ENCODE data around the gene SENP1. TPM values are rescaled to one million over a fixed set of nuclear protein-coding genes. Genes with fewer than 3 reads are reported as not detected.

The SENP1 gene
- 20.1 and 44.5 TPM in 2 replicates for total RNA-seq (2014; rRNA removed; shearing (Covaris generic); ENCODE audit: low replicate concordance)

DNA sequence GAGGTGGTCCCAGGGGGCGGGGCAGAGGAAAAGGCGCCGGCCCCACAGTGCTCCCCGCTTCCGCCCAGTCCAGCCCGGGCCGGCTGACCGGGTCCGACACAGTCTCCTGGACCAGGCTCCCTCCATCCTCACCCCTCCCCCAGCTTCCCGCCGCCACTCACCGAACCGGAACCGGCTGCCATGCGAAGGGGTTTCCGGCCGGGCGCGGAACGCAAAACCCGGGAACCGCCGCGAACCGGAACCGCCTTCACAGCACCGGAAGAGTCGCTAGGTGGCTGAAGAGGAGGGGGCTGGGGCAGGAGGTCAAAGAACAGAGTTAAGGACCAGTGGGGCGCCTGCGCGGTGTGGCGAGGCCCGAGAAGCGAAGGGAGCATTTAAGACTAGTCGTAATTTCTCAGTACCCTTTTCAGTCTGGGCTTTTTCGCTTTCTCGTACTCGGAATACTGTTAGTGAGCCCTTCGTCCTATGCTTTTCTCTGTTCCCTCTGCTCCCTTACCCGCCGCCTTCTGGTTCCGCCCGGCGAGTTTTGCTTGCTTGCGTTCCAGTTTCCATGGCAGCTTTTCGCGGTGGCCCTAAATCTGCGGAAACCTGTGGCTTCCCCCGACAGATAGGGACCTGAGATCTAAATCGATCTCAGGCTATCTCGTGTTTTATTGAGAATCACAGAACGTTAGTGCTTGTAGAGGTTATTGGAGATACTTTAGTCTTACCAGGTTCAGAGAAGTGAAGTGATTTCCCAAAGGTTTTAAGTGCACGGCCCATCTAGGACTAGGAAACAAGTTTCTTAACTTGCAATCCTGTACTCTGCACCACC lies at the start of gene SENP1:
Gene SENP1, minus strand, starts transcription at position 213 of the 814 bp plus-strand sequence. CDS start 4,607 bp downstream, outside the sequence.
- Histone ChIP-seq H3K36me3 (ENCODE audit: insufficient read depth, low read length) (no peaks in the 10 kb centered on the region), H3K4me1 (ENCODE audit: low read length) (peaks cover 52% of the 10 kb centered on the region), H3K9ac (ENCODE audit: low read length) (peak within 1 kb of the TSS; percentile 92), H3K27ac (ENCODE audit: low read length) (peak within 1 kb of the TSS; percentile 91), H3K9me2 (replicated peaks; ENCODE audit: insufficient read depth, low read length) (no peaks in the 10 kb centered on the region), H3K27me3 (ENCODE audit: low read length) (no peaks in the 10 kb centered on the region), H3K4me3 (ENCODE audit: low read length) (peak within 1 kb of the TSS; percentile 77), H3K4me2 (ENCODE audit: low read depth, low read length, poor library complexity, severe bottlenecking) (peak within 1 kb of the TSS; percentile 94), H2AFZ (ENCODE audit: low read length) (peak within 1 kb of the TSS; percentile 58; the same call in 1 of the 2 replicates), H4K20me1 (ENCODE audit: insufficient read depth, low read depth, low read length) (no peaks in the 10 kb centered on the region), H3K79me2 (ENCODE audit: low read length) (peaks cover 64% of the 10 kb centered on the region), H3K9me3 (ENCODE audit: low read length) (no peaks in the 10 kb centered on the region)
- DNase-seq = peak; percentile 97

- H2AFZ ChIP-seq (ENCODE audit: low read length) = no peak overlapping the region
- no peak overlapping the region for H3K9ac ChIP-seq (ENCODE audit: low read length)
- H4K20me1 ChIP-seq (ENCODE audit: insufficient read depth, low read depth, low read length) = no peaks in the 10 kb centered on the region
- H3K4me2 ChIP-seq (ENCODE audit: low read depth, low read length, poor library complexity, severe bottlenecking) = no peak overlapping the region
- H3K27ac ChIP-seq (ENCODE audit: low read length) = no peak overlapping the region
- peaks cover 33% of the 10 kb centered on the region for H3K36me3 ChIP-seq (ENCODE audit: insufficient read depth, low read length)
- no peaks in the 10 kb centered on the region for H3K27me3 ChIP-seq (ENCODE audit: low read length)
- no peak overlapping the region for H3K4me3 ChIP-seq (ENCODE audit: low read length)
- peaks cover 3% of the 10 kb centered on the region for H3K4me1 ChIP-seq (ENCODE audit: low read length)
- no peak for DNase-seq
- no peaks in the 10 kb centered on the region for H3K9me3 ChIP-seq (ENCODE audit: low read length)
- no peaks in the 10 kb centered on the region for H3K9me2 ChIP-seq (replicated peaks; ENCODE audit: insufficient read depth, low read length)
- H3K79me2 ChIP-seq (ENCODE audit: low read length) = peaks cover 27% of the 10 kb centered on the region
Observed at GRCh38 chr12:48151103-48151771, 45.4 kb upstream of the SENP1 start.

GRCh38 chr12:48145981-48146380 lies 40.1 kb upstream of the SENP1 start:
- H3K9me3 ChIP-seq (ENCODE audit: low read length) = no peaks in the 10 kb centered on the region
- H3K79me2 ChIP-seq (ENCODE audit: low read length) = no peaks in the 10 kb centered on the region
- no peaks in the 10 kb centered on the region for H3K4me1 ChIP-seq (ENCODE audit: low read length)
- no peak overlapping the region for H3K9ac ChIP-seq (ENCODE audit: low read length)
- no peaks in the 10 kb centered on the region for H3K9me2 ChIP-seq (replicated peaks; ENCODE audit: insufficient read depth, low read length)
- peaks cover 67% of the 10 kb centered on the region for H3K36me3 ChIP-seq (ENCODE audit: insufficient read depth, low read length)
- H4K20me1 ChIP-seq (ENCODE audit: insufficient read depth, low read depth, low read length) = no peaks in the 10 kb centered on the region
- H3K27ac ChIP-seq (ENCODE audit: low read length) = no peak overlapping the region
- no peak for DNase-seq
- no peaks in the 10 kb centered on the region for H3K27me3 ChIP-seq (ENCODE audit: low read length)
- H3K4me3 ChIP-seq (ENCODE audit: low read length) = no peak overlapping the region
- H2AFZ ChIP-seq (ENCODE audit: low read length) = no peak overlapping the region
- H3K4me2 ChIP-seq (ENCODE audit: low read depth, low read length, poor library complexity, severe bottlenecking) = no peak overlapping the region

- Histone ChIP-seq H3K36me3 (ENCODE audit: insufficient read depth, low read length) (peaks cover 64% of the 10 kb centered on the region), H3K4me2 (ENCODE audit: low read depth, low read length, poor library complexity, severe bottlenecking) (no peak overlapping the region), H3K9me3 (ENCODE audit: low read length) (no peaks in the 10 kb centered on the region), H3K9ac (ENCODE audit: low read length) (no peak overlapping the region), H3K27ac (ENCODE audit: low read length) (no peak overlapping the region), H3K79me2 (ENCODE audit: low read length) (no peaks in the 10 kb centered on the region), H2AFZ (ENCODE audit: low read length) (no peak overlapping the region), H4K20me1 (ENCODE audit: insufficient read depth, low read depth, low read length) (no peaks in the 10 kb centered on the region), H3K9me2 (replicated peaks; ENCODE audit: insufficient read depth, low read length) (no peaks in the 10 kb centered on the region), H3K27me3 (ENCODE audit: low read length) (no peaks in the 10 kb centered on the region), H3K4me1 (ENCODE audit: low read length) (no peaks in the 10 kb centered on the region), H3K4me3 (ENCODE audit: low read length) (no peak overlapping the region)
- no peak for DNase-seq
Observed at GRCh38 chr12:48143898-48144297, 38.0 kb upstream of the SENP1 start.

- no peak overlapping the region for H3K4me3 ChIP-seq (ENCODE audit: low read length)
- no peak overlapping the region for H2AFZ ChIP-seq (ENCODE audit: low read length)
- no peaks in the 10 kb centered on the region for H3K4me1 ChIP-seq (ENCODE audit: low read length)
- H3K36me3 ChIP-seq (ENCODE audit: insufficient read depth, low read length) = peaks cover 63% of the 10 kb centered on the region
- H3K9me2 ChIP-seq (replicated peaks; ENCODE audit: insufficient read depth, low read length) = no peaks in the 10 kb centered on the region
- no peaks in the 10 kb centered on the region for H3K27me3 ChIP-seq (ENCODE audit: low read length)
- no peaks in the 10 kb centered on the region for H4K20me1 ChIP-seq (ENCODE audit: insufficient read depth, low read depth, low read length)
- H3K9ac ChIP-seq (ENCODE audit: low read length) = no peak overlapping the region
- H3K9me3 ChIP-seq (ENCODE audit: low read length) = no peaks in the 10 kb centered on the region
- no peak overlapping the region for H3K4me2 ChIP-seq (ENCODE audit: low read depth, low read length, poor library complexity, severe bottlenecking)
- no peak for DNase-seq
- no peak overlapping the region for H3K27ac ChIP-seq (ENCODE audit: low read length)
- H3K79me2 ChIP-seq (ENCODE audit: low read length) = no peaks in the 10 kb centered on the region
Observed at GRCh38 chr12:48142818-48143674, 37.2 kb upstream of the SENP1 start.

DNA sequence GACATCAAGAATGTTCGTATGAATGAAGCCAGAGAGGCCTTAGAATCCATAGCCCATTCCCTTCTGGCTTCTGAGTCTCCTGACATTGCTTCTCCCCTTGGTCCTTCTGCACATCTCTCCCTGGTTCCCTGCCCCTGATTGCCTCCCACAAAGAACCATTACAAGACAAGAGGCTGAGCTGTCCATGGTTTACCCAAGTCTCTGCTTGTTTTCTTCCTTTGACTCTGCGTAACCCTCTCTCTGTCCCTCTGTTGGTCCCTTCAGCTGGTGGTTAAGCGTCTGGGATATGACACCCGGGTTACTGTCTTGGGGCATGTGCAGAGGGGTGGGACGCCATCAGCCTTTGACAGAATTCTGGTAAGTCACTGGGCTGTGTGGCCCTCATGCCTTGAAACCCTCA lies 29.1 kb upstream of the SENP1 start:
- Histone ChIP-seq H3K9me2 (replicated peaks; ENCODE audit: insufficient read depth, low read length) (no peaks in the 10 kb centered on the region), H3K27ac (ENCODE audit: low read length) (no peak overlapping the region), H3K36me3 (ENCODE audit: insufficient read depth, low read length) (peaks cover 75% of the 10 kb centered on the region; the same call in 1 of the 2 replicates)

GRCh38 chr12:48132826-48133225 lies 26.9 kb upstream of the SENP1 start:
- Histone ChIP-seq H3K9me2 (replicated peaks; ENCODE audit: insufficient read depth, low read length) (no peaks in the 10 kb centered on the region), H3K79me2 (ENCODE audit: low read length) (peaks cover 23% of the 10 kb centered on the region), H3K4me1 (ENCODE audit: low read length) (no peaks in the 10 kb centered on the region), H4K20me1 (ENCODE audit: insufficient read depth, low read depth, low read length) (peaks cover 4% of the 10 kb centered on the region; the same call in 1 of the 2 replicates), H3K4me3 (ENCODE audit: low read length) (no peak overlapping the region), H3K36me3 (ENCODE audit: insufficient read depth, low read length) (peaks cover 83% of the 10 kb centered on the region; the same call in 1 of the 2 replicates), H3K4me2 (ENCODE audit: low read depth, low read length, poor library complexity, severe bottlenecking) (no peak overlapping the region), H3K9ac (ENCODE audit: low read length) (no peak overlapping the region), H3K27ac (ENCODE audit: low read length) (no peak overlapping the region), H3K27me3 (ENCODE audit: low read length) (no peaks in the 10 kb centered on the region), H3K9me3 (ENCODE audit: low read length) (no peaks in the 10 kb centered on the region), H2AFZ (ENCODE audit: low read length) (no peak overlapping the region)
- DNase-seq = no peak

More for the DNA sequence above, 29.1 kb upstream of the SENP1 start:
- DNase-seq = no peak
- peaks cover 4% of the 10 kb centered on the region; the same call in 1 of the 2 replicates for H4K20me1 ChIP-seq (ENCODE audit: insufficient read depth, low read depth, low read length)
- no peaks in the 10 kb centered on the region for H3K9me3 ChIP-seq (ENCODE audit: low read length)
- no peak overlapping the region for H3K4me3 ChIP-seq (ENCODE audit: low read length)
- H3K4me2 ChIP-seq (ENCODE audit: low read depth, low read length, poor library complexity, severe bottlenecking) = no peak overlapping the region
- H2AFZ ChIP-seq (ENCODE audit: low read length) = no peak overlapping the region
- no peaks in the 10 kb centered on the region for H3K27me3 ChIP-seq (ENCODE audit: low read length)
- H3K4me1 ChIP-seq (ENCODE audit: low read length) = no peaks in the 10 kb centered on the region
- H3K9ac ChIP-seq (ENCODE audit: low read length) = no peak overlapping the region
- peaks cover 5% of the 10 kb centered on the region; the same call in 1 of the 2 replicates for H3K79me2 ChIP-seq (ENCODE audit: low read length)
